HG02798 (cell line): ENCODE measurements around the gene CLCN4.

ENCODE experiments used
- ATAC-seq: cut with Tn5 transposase; IDR thresholded peaks from one replicate; pipeline ENCODE4 v1.9.1; 2021; ENCODE audit warnings: mild to moderate bottlenecking; ENCODE audit not compliant: unreplicated experiment, poor library complexity

Gene CLCN4

DNA sequence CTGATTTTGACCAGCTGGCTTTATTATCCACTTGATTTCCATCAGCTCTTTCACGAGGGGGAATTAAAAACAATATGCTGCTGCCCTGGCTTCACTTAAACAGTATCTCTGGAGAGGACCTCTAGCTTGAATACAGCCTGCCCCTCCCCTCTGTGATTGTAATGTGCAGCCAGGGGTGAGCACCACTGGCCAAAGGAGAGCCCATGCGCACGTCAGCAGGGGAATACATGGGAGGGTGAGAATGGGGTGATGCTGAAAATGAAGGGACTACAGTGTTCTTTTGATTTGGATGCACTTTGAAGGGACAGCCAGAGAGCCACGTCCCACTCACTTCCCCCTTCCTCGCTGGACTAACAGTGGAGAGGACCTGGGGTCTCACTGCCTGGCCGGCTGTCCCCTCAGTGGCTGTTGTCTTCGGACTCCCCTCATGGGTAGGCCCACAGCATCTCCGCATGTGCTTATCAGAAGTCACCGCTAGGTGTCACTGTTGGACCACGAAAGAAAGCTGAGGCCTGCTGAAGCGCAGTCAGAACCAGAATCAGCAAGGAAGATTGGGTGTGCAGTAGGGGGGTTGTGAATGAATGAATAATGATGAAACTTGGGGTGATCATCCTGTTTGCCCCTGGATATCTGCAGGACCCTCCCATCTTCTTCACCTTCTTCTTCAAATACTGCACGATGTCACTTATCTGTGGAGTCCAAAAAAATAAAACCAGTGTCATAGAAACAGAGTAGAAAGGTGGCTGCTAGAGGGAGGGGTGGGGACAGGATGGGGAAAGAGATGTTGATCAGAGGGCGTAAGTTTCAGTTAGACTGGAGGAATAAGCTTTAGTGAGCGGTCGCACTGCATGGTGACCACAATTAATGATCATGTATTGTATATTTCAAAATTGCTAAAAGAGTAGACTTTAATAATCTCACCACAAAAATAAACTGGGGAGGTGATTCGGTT lies 32.8 kb downstream of the CLCN4 start:
- ATAC-seq = peak; percentile 78

- ATAC-seq = no peak
These were observed 33.6 kb downstream of the CLCN4 start for GRCh38 chrX:10190367-10190766.

DNA sequence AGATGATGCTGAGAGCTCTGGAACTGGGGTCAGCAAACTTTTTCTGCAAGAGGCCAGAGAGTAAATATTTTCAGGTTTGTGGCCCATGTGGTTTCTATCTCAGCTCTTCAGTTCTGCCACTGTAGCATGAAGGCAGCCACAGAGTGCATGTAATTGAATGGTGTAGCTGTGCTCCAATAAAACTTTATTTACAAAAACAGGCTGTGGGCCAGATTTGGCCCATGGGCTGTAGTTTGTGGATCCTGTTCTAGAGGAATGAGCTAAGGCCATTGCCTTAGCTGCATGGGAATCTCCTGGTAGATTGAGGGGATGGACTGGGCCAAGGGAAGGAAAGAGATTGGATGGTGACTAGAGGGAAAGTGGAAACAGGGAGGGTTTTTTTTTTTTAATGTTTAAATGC lies 36.8 kb downstream of the CLCN4 start:
- ATAC-seq = no peak

DNA sequence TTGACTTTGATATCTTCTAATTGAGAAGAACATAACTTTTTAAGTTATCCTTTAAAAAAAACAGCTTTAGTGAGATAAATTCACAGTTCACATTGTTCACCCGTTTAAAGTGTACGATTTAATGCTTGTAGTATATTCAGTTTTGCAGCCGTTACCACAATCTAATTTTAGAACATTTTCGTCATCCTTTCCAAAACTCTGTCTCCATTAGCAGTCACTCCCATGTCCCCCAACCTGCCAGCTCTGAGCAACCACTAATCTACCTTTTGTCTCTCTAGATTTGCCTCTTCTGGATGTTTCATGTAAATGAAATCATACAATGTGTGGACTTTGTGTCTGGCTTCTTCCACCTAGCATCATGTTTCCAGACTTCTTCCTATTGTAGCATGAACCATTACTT lies 38.6 kb downstream of the CLCN4 start:
- ATAC-seq = no peak

GRCh38 chrX:10195947-10196346 lies 39.2 kb downstream of the CLCN4 start:
- no peak for ATAC-seq

DNA sequence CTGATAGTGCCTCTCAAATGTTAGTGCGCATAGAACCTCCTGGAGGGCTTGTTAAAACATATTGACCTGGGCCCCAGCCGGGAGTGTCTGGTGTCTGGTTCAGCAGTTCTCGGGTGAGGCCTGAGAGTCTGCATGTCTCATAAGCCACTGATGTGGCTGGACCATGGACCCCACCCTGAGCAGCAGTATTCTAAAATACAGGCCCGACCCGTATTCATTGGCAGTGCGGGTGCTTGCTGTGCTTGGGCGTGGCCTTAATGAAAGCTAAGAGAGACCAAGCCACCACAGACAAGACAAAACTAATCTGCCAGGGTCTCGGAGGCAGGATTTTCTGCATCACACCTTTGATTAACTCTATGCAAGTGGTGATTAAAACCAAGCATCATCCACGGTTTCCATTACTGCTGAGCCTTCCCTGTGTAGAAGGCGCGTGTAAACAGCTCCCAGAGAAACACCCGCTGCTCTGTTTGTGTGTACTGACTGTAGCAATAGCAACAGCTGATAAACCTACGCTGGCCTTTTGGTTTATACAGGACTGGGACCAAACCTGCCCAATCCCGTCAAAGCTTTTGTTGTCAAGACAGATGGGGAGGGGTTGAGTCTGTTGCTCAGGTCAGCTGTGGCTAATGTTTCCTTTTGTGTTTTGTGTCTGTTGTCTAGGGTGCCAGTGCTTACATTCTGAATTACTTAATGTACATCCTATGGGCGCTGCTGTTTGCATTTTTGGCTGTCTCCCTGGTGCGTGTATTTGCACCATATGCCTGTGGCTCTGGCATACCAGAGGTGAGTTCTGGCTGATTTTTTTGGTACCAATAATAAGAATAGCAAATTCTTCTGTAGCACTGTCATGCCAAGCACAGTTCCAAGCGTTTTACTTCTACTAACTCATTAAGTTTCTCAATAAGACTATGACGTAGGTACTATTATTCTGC lies 40.8 kb downstream of the CLCN4 start:
- ATAC-seq = no peak

GRCh38 chrX:10198254-10198653 lies 41.5 kb downstream of the CLCN4 start:
- no peak for ATAC-seq

DNA sequence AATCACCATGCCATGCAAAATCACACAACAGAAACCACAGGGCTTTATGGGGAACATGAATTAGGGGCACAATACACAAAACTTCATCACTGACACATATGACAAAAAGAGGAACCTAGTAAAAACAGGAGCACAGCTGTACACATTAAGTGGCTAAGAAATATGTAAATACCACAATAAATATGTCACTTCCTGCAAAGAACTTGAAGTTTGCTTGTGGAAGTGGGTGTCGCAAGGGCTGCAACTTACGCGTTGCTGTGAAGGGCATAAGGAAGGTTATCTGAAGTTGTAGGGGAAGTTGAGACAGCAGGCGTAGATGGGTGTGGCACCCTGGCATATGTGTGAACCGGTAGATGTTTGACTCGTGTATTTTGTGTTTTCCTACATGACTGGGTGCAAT lies 42.4 kb downstream of the CLCN4 start:
- peak; percentile 66 for ATAC-seq

GRCh38 chrX:10203617-10204016 lies 46.8 kb downstream of the CLCN4 start:
- ATAC-seq = no peak

DNA sequence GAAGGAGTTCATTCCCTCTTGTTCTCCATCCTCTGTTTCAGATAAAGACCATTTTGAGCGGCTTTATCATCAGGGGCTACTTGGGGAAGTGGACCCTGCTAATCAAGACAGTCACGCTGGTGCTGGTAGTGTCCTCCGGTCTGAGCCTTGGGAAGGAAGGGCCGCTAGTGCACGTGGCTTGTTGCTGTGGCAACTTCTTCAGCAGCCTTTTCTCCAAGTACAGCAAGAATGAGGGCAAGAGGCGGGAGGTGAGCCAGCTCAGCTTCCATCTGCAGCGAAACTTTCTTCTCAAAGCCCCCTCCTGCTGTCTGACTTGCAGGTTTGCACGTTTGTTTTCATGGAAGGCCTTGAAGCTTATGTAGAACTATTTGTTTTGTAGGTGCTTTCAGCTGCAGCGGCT lies 49.5 kb downstream of the CLCN4 start:
- ATAC-seq = no peak

DNA sequence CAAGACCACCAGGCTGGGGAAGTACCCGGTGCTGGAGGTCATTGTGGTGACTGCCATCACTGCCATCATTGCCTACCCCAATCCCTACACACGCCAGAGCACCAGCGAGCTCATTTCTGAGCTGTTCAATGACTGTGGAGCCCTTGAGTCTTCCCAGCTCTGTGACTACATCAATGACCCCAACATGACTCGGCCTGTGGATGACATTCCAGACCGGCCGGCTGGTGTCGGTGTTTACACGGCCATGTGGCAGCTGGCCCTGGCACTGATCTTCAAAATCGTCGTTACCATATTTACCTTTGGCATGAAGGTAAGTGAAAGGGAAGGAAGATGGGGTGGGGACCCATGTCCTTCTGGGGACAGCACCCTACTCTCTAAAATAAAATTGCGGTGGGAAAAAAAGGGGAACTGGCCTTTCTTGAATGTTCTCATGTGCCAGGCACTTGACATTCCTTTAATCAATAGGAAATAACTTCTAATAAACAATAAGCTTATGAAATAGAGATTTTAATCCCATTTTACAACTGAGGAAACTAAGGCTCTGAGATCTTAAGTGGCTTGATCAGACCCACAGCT lies 51.6 kb downstream of the CLCN4 start:
- ATAC-seq = no peak

DNA sequence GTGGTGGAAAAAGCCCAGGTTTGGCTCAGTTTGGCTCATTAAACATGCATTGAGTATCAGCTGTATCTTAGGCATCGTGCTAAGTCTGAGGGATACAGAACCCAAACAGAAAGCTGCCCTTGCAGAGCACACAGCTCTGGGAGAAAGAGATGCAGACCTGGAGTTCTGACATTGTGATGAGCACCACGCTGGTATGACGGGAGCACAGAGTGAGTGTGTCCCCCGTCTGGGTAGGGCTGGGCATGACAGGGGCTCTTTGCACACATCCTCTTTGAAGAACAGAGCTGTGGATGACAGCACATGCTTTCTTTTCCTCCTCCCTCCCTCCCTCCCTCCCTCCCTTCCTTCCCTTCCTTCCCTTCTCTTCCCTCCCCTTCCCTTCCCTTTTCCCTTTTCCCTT lies 52.2 kb downstream of the CLCN4 start:
- ATAC-seq = no peak

DNA sequence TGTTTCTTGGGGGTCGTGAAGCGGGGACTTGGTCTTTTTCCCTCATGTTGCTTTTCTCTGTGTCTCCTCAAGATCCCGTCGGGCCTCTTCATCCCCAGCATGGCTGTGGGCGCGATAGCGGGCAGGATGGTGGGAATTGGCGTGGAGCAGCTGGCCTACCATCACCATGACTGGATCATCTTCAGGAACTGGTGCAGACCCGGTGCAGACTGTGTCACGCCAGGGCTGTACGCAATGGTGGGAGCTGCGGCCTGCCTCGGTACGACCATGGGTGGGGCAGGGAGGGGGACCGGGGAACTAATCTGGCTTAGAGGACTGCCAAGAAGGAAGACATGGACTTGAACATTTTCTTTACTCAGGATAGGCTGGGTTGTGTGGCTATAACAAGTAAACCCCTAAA lies 55.6 kb downstream of the CLCN4 start:
- ATAC-seq = no peak

GRCh38 chrX:10213716-10214115 lies 56.9 kb downstream of the CLCN4 start:
- no peak for ATAC-seq

- ATAC-seq = no peak
These were observed 59.4 kb downstream of the CLCN4 start for GRCh38 chrX:10216208-10216607.

DNA sequence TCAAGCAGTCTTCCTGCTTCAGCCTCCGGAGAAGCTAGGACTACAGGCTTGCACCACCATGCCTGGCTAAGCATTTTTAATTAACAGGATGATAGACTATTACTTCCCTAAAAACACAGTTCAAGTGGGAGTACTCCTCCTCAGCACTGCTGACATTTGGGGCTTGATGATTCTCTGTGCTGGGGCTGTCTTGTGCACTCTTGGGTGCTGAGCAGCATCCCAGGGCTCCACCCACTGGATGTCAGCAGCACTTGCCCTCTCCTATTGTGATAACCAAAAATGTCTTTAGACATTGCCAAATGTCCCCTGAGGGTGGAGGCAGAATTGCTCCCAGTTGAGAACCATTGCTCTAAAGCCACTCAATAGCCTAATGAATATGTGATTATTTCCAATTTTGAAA lies 60.4 kb downstream of the CLCN4 start:
- ATAC-seq = no peak

DNA sequence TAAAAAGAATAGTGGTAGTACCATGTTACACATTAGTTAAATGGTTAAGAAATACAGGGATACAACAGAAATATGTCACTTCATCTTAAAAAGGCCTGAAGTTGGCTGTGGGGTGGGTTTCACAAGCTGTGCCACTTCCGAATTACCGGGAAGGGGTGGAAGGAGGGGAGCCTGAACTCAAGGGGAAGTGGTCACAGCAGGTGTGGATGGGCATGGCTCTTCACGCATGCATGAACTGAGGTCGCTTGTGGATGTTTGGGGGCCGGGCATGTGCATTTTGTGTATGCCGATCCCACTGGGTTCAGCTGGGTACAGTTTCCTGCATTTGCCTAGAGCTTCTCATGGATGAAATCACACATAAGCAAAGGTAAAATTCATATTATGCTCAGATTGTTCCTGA lies 64.9 kb downstream of the CLCN4 start:
- ATAC-seq = no peak

DNA sequence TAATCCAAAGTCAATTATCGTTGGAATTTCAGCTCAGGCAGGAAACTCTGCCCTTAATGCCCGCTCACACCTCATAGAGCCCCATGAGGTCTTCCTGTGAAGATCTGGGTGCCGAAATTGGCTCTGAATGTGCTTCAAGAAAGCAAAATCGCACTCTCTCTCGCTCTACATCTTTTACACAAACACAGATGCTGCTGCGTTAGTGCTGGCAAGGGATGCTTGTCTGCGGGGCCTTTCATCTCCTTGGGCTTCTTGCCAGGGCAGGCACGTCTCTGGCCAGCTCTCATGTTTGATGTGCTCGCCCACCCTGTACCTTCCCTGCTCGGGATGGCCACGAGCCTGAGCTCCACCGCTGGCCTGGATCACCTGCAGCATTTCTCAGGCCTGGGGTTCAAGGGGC lies 66.5 kb downstream of the CLCN4 start:
- ATAC-seq = no peak

DNA sequence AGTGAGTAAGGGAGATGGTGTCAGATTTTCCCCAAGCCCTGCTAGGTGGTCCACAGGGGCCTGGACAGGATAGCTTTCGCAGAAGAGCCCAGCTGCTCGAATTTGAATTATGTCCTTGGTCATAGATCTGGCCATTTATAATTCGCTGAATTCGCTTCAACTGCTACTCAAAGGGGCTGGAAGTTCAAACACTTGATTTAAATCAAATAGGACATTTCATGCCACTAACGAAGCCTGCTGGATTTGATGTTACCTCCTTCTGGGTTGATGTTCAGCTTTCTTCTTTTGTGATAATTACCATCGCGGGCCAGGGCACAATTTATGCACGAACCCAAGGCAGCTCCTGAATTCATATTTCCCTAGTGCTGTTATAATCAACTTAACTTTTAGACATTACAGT lies 67.0 kb downstream of the CLCN4 start:
- no peak for ATAC-seq

DNA sequence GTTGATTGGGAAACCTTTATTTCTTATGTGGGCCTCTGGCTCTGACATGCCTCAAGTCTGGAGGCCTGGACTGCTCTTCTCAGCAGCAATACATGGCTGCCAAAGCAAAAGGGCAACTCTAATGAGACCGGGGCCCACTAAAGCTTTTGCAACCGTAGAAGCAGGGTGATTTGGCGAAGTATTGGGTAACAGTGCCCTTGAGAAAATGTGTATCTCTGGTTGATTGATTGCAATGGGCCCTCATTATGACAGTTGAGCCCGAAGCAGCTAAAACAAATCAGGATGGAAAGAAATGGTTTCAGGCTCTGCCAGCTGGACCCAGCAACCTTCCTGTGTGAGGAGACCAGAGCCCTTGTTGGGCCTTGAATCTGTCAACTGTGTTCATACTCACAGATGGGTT lies 73.4 kb downstream of the CLCN4 start:
- ATAC-seq = no peak

DNA sequence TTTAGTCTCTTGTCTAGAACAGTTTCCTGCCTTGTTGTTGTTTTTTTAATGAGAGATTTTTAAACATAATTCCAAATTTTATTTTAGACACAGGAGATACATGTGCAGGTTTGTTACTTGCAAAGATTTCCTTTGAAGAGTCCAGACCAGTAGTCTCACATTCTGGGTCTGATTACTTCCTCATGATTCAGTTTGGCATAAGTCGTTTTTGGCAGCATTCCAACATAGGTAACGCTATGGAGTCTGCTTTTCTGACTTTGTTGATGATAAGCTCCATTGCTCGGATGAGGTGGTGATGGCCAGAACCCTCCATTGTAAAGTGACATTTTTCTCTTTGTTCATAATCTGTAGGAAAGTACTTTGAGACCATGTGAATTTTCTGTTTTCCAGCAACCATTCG lies 74.7 kb downstream of the CLCN4 start:
- no peak for ATAC-seq
